Head of caudate nucleus (tissue), 42 donors: ENCODE data around the gene TMED7.
"Not testable (repeated sequence)": the region's sequence is repeated elsewhere in the genome, so short reads cannot be mapped to it uniquely, and the experiment has no call there.

Source experiments
- DNase-seq, 42 donors: peaks; one replicate each; pipeline versions ENCODE4 v3.0.0 to v3.0.0-alpha.2; 2020 to 2021; ENCODE audit warnings: mixed read lengths in 7 of 42
- intact Hi-C: fragments of 100-400 bp; cut with DNase I; formaldehyde crosslinking; loops from one replicate; pipeline ENCODE4 v1.15.0; 2022

Gene TMED7

GRCh38 chr5:115625579-115626444 lies at the start of gene TMED7:
TMED7 (minus strand) TSS chr5:115626036; CDS start chr5:115625792, 244 bp downstream.
- DNase-seq, result peak; percentile 98 to 100 (median 99)
- intact Hi-C loops, result loop anchor here (5.0 kb wide), 1 partner anchor 216 kb away; the partner anchor contains the start of genes AP3S1 and ATG12

- DNase-seq, intact Hi-C loops: not testable (repeated sequence)
Observed at GRCh38 chr5:115674782-115675181, 48.9 kb upstream of the TMED7 start.

GRCh38 chr5:115673596-115673995 lies 47.8 kb upstream of the TMED7 start:
- DNase-seq, result no peak
- intact Hi-C loops, result no loop called here

GRCh38 chr5:115671939-115672338 lies 46.1 kb upstream of the TMED7 start:
- no peak for DNase-seq
- intact Hi-C loops, result no loop called here

GRCh38 chr5:115666023-115666422 lies 40.2 kb upstream of the TMED7 start:
- DNase-seq, result no peak
- intact Hi-C loops, result no loop called here

- no peak for DNase-seq
- intact Hi-C loops, result no loop called here
Observed at GRCh38 chr5:115661563-115661962, 35.7 kb upstream of the TMED7 start.

- intact Hi-C loops, result no loop called here
- no peak for DNase-seq
Observed at GRCh38 chr5:115661101-115661500, 35.3 kb upstream of the TMED7 start.

- intact Hi-C loops, result no loop called here
- no peak for DNase-seq
Observed at GRCh38 chr5:115657881-115658233, 32.0 kb upstream of the TMED7 start.

- no peak for DNase-seq
- intact Hi-C loops, result no loop called here
Observed at GRCh38 chr5:115657125-115657880, 31.5 kb upstream of the TMED7 start.

GRCh38 chr5:115656404-115656803 lies 30.6 kb upstream of the TMED7 start:
- intact Hi-C loops, result no loop called here
- no peak for DNase-seq

GRCh38 chr5:115655994-115656393 lies 30.2 kb upstream of the TMED7 start:
- intact Hi-C loops, result no loop called here
- no peak for DNase-seq

GRCh38 chr5:115649541-115649940 lies 23.7 kb upstream of the TMED7 start:
- intact Hi-C loops, result no loop called here
- no peak for DNase-seq

GRCh38 chr5:115648056-115648455 lies 22.2 kb upstream of the TMED7 start:
- DNase-seq, result no peak
- intact Hi-C loops, result no loop called here

GRCh38 chr5:115645386-115645785 lies 19.6 kb upstream of the TMED7 start:
- DNase-seq, result peak in 17 of 42 donors; percentile 10 to 54 (median 24)
- intact Hi-C loops, result not testable (repeated sequence)

- DNase-seq, result no peak
- intact Hi-C loops, result no loop called here
Observed at GRCh38 chr5:115644046-115644445, 18.2 kb upstream of the TMED7 start.

- DNase-seq, result no peak
- intact Hi-C loops, result no loop called here
Observed at GRCh38 chr5:115641948-115642347, 16.1 kb upstream of the TMED7 start.

GRCh38 chr5:115640274-115640673 lies 14.4 kb upstream of the TMED7 start:
- no peak for DNase-seq
- intact Hi-C loops, result no loop called here

- DNase-seq, result no peak
Observed at GRCh38 chr5:115639377-115639776, 13.5 kb upstream of the TMED7 start.

GRCh38 chr5:115637507-115637906 lies 11.7 kb upstream of the TMED7 start:
- intact Hi-C loops, result no loop called here
- peak in 17 of 42 donors; percentile 15 to 78 (median 37) for DNase-seq

More at GRCh38 chr5:115639377-115639776, 13.5 kb upstream of the TMED7 start:
- intact Hi-C loops, result no loop called here

GRCh38 chr5:115636008-115636407 lies 10.2 kb upstream of the TMED7 start:
- intact Hi-C loops, result no loop called here

More at GRCh38 chr5:115636008-115636407, 10.2 kb upstream of the TMED7 start:
- DNase-seq, result no peak
